Measurements from ENCODE around the gene RDH16. TPM values are rescaled to one million over a fixed set of nuclear protein-coding genes. Genes with fewer than 3 reads are reported as not detected.

RDH16 gene
- total RNA-seq, 1 experiment from 2014 or later, result 0.59 TPM

GRCh38 chr12:56953314-56953713 lies 4.1 kb downstream of the RDH16 start:
- H3K27me3 ChIP-seq (ENCODE audit: insufficient read depth, low read length), result no peaks in the 10 kb centered on the region
- no peak overlapping the region for H3K27ac ChIP-seq (ENCODE audit: low read depth, low read length)
- TF ChIP-seq ZFX (IDR thresholded peaks at IDR 0.05) (no peak), CEBPB (IDR thresholded peaks at IDR 0.05; ENCODE audit: low read depth) (no peak), RAD21 (IDR thresholded peaks at IDR 0.05; ENCODE audit: low read depth) (no peak), EGR1 (IDR thresholded peaks at IDR 0.05; ENCODE audit: low read depth) (no peak), EZH2 (IDR thresholded peaks at IDR 0.05) (no peak), YY1 (IDR thresholded peaks at IDR 0.05; ENCODE audit: extremely low read depth, insufficient replicate concordance, low read depth, low read length) (no peak), EZH2phosphoT487 (IDR thresholded peaks at IDR 0.05; ENCODE audit: borderline replicate concordance) (no peak), ELF1 (IDR thresholded peaks at IDR 0.05; ENCODE audit: borderline replicate concordance, low read depth) (no peak), CBX3 (IDR thresholded peaks at IDR 0.05; ENCODE audit: low read depth) (no peak), SP1 (IDR thresholded peaks at IDR 0.05; ENCODE audit: low read depth) (no peak), ZNF274 (IDR thresholded peaks at IDR 0.05; ENCODE audit: low read depth, low read length) (no peak), JUND (IDR thresholded peaks at IDR 0.05) (no peak), SRF (IDR thresholded peaks at IDR 0.05; ENCODE audit: low read depth) (no peak)
- no peaks in the 10 kb centered on the region for H3K79me2 ChIP-seq (ENCODE audit: insufficient read depth, low read length)
- H3K9me2 ChIP-seq (ENCODE audit: insufficient read depth), result no peaks in the 10 kb centered on the region
- H3K4me2 ChIP-seq (ENCODE audit: low read length), result no peak overlapping the region
- CTCF ChIA-PET, result no interaction called here
- no TSS peak for BruUV-seq (replicated peaks)
- intact Hi-C loops (cut with micrococcal nuclease), result no loop called here
- H2AFZ ChIP-seq (ENCODE audit: low read depth, low read length, poor library complexity, severe bottlenecking), result no peak overlapping the region
- H3K9ac ChIP-seq (ENCODE audit: low read length), result no peak overlapping the region
- no peaks in the 10 kb centered on the region for H3K36me3 ChIP-seq (ENCODE audit: control insufficient read depth in 1 of 2, insufficient read depth in 2 of 2, low read length in 2 of 2)
- H3K4me3 ChIP-seq (replicated peaks in 1 of 2; ENCODE audit: low read depth in 1 of 2, low read length in 2 of 2), result no peak overlapping the region
- H4K20me1 ChIP-seq (ENCODE audit: insufficient read depth), result no peaks in the 10 kb centered on the region
- RAD21 ChIA-PET (ENCODE audit: low non-redundant PET in 1 of 2, low total read pairs in 2 of 2, uncharacterized antibody in 2 of 2, unreplicated experiment in 2 of 2), result no interaction called here
- peaks cover 0 to 5% of the 10 kb centered on the region in 2 experiments; a peak in 1 of 4 replicates for H3K4me1 ChIP-seq (ENCODE audit: control insufficient read depth in 1 of 2, insufficient read depth in 2 of 2, low read length in 2 of 2)
- DNase-seq (ENCODE audit: low read depth, low spot score), result no peak
- H3K9me3 ChIP-seq (ENCODE audit: control insufficient read depth in 1 of 2, insufficient read depth in 1 of 2, low read depth in 1 of 2, low read length in 2 of 2), result no peaks in the 10 kb centered on the region
- POLR2A ChIA-PET, result no interaction called here
- ATAC-seq, result no peak
